Aorta (tissue), 5 donors: Measurements from ENCODE around the gene TCIRG1. TPM values are rescaled to one million over a fixed set of nuclear protein-coding genes. Genes with fewer than 3 reads are reported as not detected.

Source experiments
- ATAC-seq: fragments of 200-7000 bp; cut with Tn5 transposase; one replicate; pipeline ENCODE4 v1.9.1; 2022; ENCODE audit warnings: moderate library complexity; ENCODE audit not compliant: low FRiP score
- DNase-seq, 2 donors: peaks; one replicate each; pipeline ENCODE4 v3.0.0-alpha.2; 2020
- H3K27ac ChIP-seq, 2 donors: one replicate each; pipeline ENCODE4 v1.5.1; 2013; ENCODE audit warnings: low read length in 2 of 2, mild to moderate bottlenecking in 2 of 2, moderate library complexity in 2 of 2, control low read depth in 1 of 2, inconsistent platforms in 1 of 2, low read depth in 1 of 2
- H3K27me3 ChIP-seq, 2 donors: one replicate each; pipeline ENCODE4 v1.6.1; 2013; ENCODE audit warnings: control low read depth in 1 of 2, low read length in 1 of 2, mild to moderate bottlenecking in 1 of 2, moderate library complexity in 1 of 2; ENCODE audit not compliant: insufficient read depth in 2 of 2, control insufficient read depth in 1 of 2
- H3K36me3 ChIP-seq, 2 donors: one replicate each; pipeline ENCODE4 v1.6.1; 2013; ENCODE audit warnings: control low read depth in 1 of 2, low read length in 1 of 2, mild to moderate bottlenecking in 1 of 2; ENCODE audit not compliant: insufficient read depth in 2 of 2, control insufficient read depth in 1 of 2
- H3K4me1 ChIP-seq, 2 donors: one replicate each; pipeline ENCODE4 v1.6.1; 2013; ENCODE audit warnings: low read length in 2 of 2, control low read depth in 1 of 2, mild to moderate bottlenecking in 1 of 2, moderate library complexity in 1 of 2; ENCODE audit not compliant: insufficient read depth in 2 of 2, control insufficient read depth in 1 of 2
- H3K4me3 ChIP-seq, 2 donors: one replicate each; pipeline ENCODE4 v1.5.1; 2013; ENCODE audit warnings: low read length in 2 of 2, control low read depth in 1 of 2, mild to moderate bottlenecking in 1 of 2
- H3K9me3 ChIP-seq: one replicate; pipeline ENCODE4 v1.6.1; 2013; ENCODE audit warnings: mild to moderate bottlenecking, low read length; ENCODE audit not compliant: control insufficient read depth
- WGBS, 2 donors: extraction: QIAGEN DNeasy Blood & Tissue Kit; methylation state at CpG; one replicate each; pipeline ENCODE4 v1.1.7; 2013; 5-methylcytosine and 5-hydroxymethylcytosine counted together
- intact Hi-C, 2 donors: fragments of 100-400 bp; cut with DNase I; formaldehyde crosslinking; loops; one replicate each; pipeline versions ENCODE4 v1.14.2 to v1.15.0; 2022
- polyA plus RNA-seq, 2 donors: library from polyadenylated mRNA; stranded (reverse); fragments of 200-250 nt; gene quantifications; one replicate each; pipeline ENCODE4 v1.2.3, GENCODE V29; 2013
- total RNA-seq, 2 donors: library from RNA; stranded (reverse); fragmentation: NEBNext Ultra II Directional; extraction: Animal tissue kit (Norgen Biotek cat#: 25700); gene quantifications; one replicate each; pipeline ENCODE4 v1.2.1, GENCODE V29; 2021
- donor health status: healthy with polysubstance abuse.
- donor health status: Bipolar disorder and iron deficiency.
- donor health status: DM: no; HTN: no; CAD: no.
- donor health status: DM: no; HTN: no; CAD: no.
- donor health status: DM: yes; HTN: yes; CAD: no.

The TCIRG1 gene
- total and polyA plus RNA-seq, 4 donors, result 47.5 to 485 (median 149) TPM

DNA sequence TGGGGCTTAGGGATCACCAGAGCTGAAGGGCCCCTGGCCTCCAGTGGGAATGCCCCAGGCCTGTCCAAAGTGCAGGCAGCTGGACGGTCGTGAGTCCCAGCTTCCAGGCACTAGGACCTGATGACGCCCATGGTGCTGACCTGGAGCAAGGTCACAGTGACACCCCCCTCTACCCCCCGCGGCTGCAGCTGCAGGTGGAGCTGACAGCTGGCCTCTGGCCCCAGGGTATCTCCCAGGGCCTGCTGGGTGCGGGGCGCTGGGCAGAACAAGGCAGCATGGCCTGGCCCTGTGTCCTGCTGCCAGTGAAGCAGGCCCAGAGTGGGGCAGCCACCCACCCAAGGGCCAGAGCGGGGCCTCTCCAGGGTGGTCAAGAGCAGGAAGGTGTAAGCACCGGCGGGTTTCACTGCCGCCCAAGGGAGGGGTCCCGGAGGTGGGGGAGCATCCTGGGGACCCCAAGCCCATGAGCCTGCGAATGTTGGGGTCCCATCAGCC is 553 bp upstream of the TCIRG1 start:
- no peaks in the 10 kb centered on the region for H3K36me3 ChIP-seq
- 17 to 21% methylated on average over 13 of the region's 13 CpGs for WGBS, 2 donors
- ATAC-seq, result no peak
- no peaks in the 10 kb centered on the region for H3K27me3 ChIP-seq
- intact Hi-C loops, result no loop called here
- H3K9me3 ChIP-seq, result no peaks in the 10 kb centered on the region
- no peaks in the 10 kb centered on the region for H3K4me1 ChIP-seq
- H3K27ac ChIP-seq, result peak overlapping the region; percentile 14 to 72
- peak in 1 of 2 donors; percentile 56 for DNase-seq
- peak overlapping the region in 1 of 2 donors; percentile 27 for H3K4me3 ChIP-seq

DNA sequence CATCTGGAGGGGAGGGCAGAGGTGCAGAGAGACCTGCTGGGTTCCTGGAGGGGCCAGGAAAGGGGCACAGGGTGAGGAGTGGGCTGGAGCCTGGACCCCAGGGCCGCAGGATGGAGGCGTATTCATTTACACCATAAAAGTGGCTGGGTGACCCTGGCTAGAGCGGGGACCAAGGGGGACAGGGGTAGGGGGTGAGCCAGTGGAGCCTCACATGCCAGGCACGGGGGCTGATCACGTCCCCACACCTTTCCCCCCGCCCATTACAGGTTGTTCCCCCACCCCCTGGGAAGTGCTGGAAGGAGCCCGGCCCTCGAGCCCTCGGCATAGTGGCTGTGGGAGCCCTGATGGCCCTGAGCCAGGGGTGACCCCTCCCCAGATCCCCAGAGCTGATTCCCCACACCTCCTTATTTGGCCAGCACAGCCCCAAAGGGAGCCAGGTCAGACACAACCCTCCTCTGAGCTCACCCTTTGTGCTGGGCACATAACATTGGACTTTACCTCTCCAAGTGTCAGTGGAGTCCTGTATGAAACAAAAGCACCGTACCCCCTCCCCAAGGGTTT is 781 bp downstream of the TCIRG1 start:
- intact Hi-C loops, result no loop called here
- DNase-seq, result peak in 1 of 2 donors; percentile 62
- H3K27ac ChIP-seq, result peak overlapping the region; percentile 41 to 54
- H3K27me3 ChIP-seq, result no peaks in the 10 kb centered on the region
- H3K9me3 ChIP-seq, result no peaks in the 10 kb centered on the region
- 14 to 17% methylated on average over 8 to 10 of the region's 10 CpGs for WGBS, 2 donors
- no peak for ATAC-seq
- H3K4me3 ChIP-seq, result peak overlapping the region; percentile 27 to 46
- H3K4me1 ChIP-seq, result no peaks in the 10 kb centered on the region
- peaks cover 0 to 2% of the 10 kb centered on the region in 2 donors for H3K36me3 ChIP-seq

DNA sequence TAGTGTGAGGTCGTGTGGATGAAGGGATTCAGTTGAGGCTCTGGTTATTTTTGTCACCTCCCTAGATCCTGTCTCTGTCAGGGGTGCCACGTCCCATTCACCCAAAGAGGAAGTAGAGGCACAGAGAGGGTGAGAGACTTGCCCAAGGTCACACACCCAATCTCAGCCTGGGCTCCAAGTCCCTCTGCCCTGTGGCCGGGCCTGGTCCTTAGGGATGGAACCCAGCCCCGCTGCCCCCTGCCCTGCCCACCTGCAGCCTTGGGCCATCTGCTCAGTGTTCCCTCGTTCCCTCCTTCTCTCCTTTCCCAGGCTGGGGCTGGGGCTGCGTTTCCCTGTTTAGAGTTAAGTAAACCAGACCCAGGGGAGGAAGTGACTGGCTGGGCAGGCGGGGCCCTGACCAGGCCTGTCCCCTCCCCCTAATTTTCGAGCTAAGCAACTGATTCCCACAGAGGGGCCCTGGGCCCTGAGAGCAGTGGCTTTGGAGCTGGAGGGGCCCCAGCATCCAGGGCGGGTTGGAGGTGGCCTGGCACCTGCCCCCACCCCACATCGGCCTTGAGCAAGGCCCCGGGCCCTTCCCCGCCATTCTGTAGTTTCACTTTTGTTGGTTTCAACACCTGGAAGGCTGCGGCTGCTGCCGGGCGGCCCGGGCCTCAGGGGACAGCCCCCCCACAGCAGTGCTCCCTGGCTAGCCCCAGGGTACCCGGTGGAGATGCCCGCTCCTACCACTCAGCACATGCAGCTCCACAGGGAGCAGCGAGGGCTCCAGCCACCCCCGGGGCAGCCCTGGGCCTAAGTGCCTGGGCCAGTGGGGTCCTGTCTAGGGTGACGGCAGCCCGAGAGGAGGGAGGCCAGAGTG is 1.5 kb downstream of the TCIRG1 start:
- Histone ChIP-seq H3K4me1 (no peaks in the 10 kb centered on the region), H3K4me3 (peak overlapping the region; percentile 32), H3K27ac (peak overlapping the region; percentile 54 to 79), H3K36me3 (peaks cover 0 to 2% of the 10 kb centered on the region in 2 donors), H3K9me3 (no peaks in the 10 kb centered on the region), H3K27me3 (no peaks in the 10 kb centered on the region)
- intact Hi-C loops, result no loop called here
- peak; percentile 50 for ATAC-seq
- peak; percentile 83 to 88 for DNase-seq
- 2% methylated on average over 21 to 22 of the region's 22 CpGs for WGBS, 2 donors

DNA sequence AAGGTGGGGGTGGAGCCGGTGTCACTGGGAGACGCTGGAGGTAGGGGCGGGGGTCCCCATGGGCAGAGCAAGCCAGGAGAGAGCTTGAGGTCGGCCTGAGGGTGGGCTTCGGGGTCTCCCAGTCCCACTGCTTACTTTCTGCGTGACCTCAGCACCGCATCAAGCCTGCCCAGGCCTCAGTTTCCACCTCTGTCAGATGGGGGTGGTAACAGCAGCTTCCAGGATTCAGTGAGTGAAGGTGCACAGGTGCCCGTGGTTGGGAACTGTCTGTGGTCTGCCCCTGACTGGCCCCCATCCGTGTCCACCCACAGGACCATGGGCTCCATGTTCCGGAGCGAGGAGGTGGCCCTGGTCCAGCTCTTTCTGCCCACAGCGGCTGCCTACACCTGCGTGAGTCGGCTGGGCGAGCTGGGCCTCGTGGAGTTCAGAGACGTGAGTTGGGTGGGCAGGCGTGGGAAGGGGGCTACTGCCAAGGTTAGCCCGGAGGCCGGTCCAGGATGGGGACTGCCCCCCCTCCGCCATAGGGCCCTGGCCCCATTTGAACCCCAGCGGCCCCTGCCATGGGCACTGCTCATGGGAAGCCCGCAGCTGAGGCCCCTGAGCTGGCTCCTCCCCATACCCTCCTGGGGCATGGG is 2.2 kb downstream of the TCIRG1 start:
- WGBS, 2 donors, result 66% methylated on average over 23 of the region's 23 CpGs
- ATAC-seq (no peak), DNase-seq (peak in 1 of 2 donors; percentile 73)
- Histone ChIP-seq H3K27ac (peak overlapping the region; percentile 45 to 79), H3K27me3 (no peaks in the 10 kb centered on the region), H3K36me3 (peaks cover 0 to 2% of the 10 kb centered on the region in 2 donors), H3K9me3 (no peaks in the 10 kb centered on the region), H3K4me1 (no peaks in the 10 kb centered on the region), H3K4me3 (peak overlapping the region in 1 of 2 donors; percentile 32)
- intact Hi-C loops, result no loop called here

DNA sequence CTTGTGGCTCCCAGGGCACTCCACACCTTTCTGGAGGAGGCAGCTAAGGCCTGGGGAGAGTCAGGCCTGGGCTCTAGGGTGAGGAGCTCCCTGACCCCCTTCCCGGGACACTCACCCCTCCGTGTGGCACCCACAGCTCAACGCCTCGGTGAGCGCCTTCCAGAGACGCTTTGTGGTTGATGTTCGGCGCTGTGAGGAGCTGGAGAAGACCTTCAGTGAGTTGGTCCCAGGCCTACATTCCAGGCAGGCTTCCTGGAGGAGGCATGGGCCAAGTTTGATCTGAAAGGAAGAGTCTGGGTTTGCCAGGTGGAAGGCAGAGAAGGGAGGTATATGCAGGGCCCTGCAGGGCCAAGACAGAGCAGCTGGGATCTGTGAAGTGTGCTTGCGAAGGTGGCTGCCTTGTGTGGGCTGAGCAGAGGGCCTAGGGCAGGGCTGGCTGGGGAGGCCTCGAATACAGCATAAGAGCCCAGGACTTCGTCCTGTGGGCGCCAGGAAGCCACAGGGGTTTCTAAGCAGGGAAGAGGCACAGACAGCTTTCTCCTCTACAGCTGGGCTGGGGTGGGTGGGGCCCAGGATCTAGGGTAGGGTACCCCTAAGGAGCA is 2.9 kb downstream of the TCIRG1 start:
- Histone ChIP-seq H3K27ac (no peak overlapping the region), H3K4me3 (no peak overlapping the region), H3K9me3 (no peaks in the 10 kb centered on the region), H3K27me3 (no peaks in the 10 kb centered on the region), H3K4me1 (no peaks in the 10 kb centered on the region), H3K36me3 (peaks cover 0 to 2% of the 10 kb centered on the region in 2 donors)
- intact Hi-C loops, result no loop called here
- no peak for ATAC-seq
- 82 to 86% methylated on average over 11 to 12 of the region's 12 CpGs for WGBS, 2 donors
- DNase-seq, result peak in 1 of 2 donors; percentile 62

DNA sequence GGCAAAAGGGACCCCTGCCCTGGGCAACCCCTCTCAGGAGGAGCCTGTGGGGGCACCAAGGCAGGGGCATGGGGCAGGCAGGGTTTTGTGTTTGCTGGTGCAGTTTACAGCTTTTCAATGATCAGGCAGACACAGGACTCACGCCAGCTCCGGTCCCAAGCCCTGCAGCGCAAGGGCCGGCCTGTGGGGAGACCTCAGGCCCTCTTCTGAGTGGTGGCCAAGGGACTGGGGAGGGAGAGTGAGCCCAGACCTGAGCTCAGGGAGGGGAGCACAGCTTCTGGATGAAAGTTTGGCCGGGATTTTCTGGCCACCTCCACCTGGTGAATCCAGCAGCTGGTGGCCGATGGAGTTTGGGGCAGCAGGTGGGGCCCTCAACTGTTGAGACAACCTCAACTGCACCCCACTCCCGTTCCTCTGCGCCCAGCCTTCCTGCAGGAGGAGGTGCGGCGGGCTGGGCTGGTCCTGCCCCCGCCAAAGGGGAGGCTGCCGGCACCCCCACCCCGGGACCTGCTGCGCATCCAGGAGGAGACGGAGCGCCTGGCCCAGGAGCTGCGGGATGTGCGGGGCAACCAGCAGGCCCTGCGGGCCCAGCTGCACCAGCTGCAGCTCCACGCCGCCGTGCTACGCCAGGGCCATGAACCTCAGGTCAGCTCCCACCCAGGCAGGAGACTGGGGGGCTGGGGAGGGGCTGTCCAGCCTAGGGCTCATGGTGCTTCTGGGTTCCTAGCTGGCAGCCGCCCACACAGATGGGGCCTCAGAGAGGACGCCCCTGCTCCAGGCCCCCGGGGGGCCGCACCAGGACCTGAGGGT is 3.6 kb downstream of the TCIRG1 start:
- 84 to 89% methylated on average over 27 of the region's 27 CpGs for WGBS, 2 donors
- Histone ChIP-seq H3K36me3 (peaks cover 0 to 2% of the 10 kb centered on the region in 2 donors), H3K9me3 (no peaks in the 10 kb centered on the region), H3K4me3 (no peak overlapping the region), H3K27me3 (no peaks in the 10 kb centered on the region), H3K4me1 (no peaks in the 10 kb centered on the region), H3K27ac (no peak overlapping the region)
- peak in 1 of 2 donors; percentile 62 for DNase-seq
- intact Hi-C loops, result no loop called here
- no peak for ATAC-seq

DNA sequence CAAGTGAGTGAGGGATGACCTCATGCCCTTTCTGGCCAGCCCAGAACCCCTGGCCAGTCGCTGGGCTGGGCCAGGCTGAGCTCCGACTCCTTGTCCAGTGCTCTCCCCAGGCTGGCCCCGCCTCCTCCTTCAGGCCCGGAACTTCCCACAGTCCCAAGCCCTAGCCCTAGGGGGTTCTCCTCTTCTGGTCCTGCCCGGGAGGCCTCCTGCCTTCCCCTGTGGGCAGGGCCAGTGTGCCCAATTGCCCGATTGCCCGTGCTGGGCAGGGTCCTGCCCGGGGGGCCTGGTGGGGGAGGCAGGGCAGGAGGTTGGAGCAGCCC is 4.2 kb downstream of the TCIRG1 start:
- DNase-seq (no peak), ATAC-seq (no peak)
- Histone ChIP-seq H3K4me1 (no peaks in the 10 kb centered on the region), H3K27ac (no peak overlapping the region), H3K36me3 (peaks cover 0 to 2% of the 10 kb centered on the region in 2 donors), H3K27me3 (no peaks in the 10 kb centered on the region), H3K9me3 (no peaks in the 10 kb centered on the region), H3K4me3 (no peak overlapping the region)
- intact Hi-C loops, result no loop called here
- 78 to 79% methylated on average over 8 of the region's 8 CpGs for WGBS, 2 donors
